ENCODE measurements around the gene CTSA. TPM values are rescaled to one million over a fixed set of nuclear protein-coding genes. Genes with fewer than 3 reads are reported as not detected.
A peak's percentile ranks its signal among the peaks of the same experiment; 100 is the strongest.

CTSA gene
- total RNA-seq, 1 donor from 2014 or later: 87.4 TPM

- intact Hi-C loops (cut with DNase I): no loop called here
- DNase-seq (ENCODE audit: low spot score) (no peak), ATAC-seq (peak; percentile 4)
Measured at GRCh38 chr20:45947110-45947866, 56.2 kb downstream of the CTSA start.

GRCh38 chr20:45948261-45948733, 57.2 kb downstream of the CTSA start:
- ATAC-seq (no peak), DNase-seq (ENCODE audit: low spot score) (no peak)
- intact Hi-C loops (cut with DNase I): no loop called here

Other genes starting within 250 kb of the CTSA start
- gene WFDC11, start 221.1 kb upstream of the CTSA start, total RNA-seq: not detected
- not detected for gene WFDC13, start 189.3 kb upstream of the CTSA start, total RNA-seq
- gene WFDC10B, start 186.3 kb upstream of the CTSA start, total RNA-seq: not detected
- not detected for gene SPINT4, start 169.0 kb upstream of the CTSA start, total RNA-seq
- gene WFDC3, start 99.5 kb upstream of the CTSA start, total RNA-seq: 1.5 TPM
- 20.5 TPM for gene DNTTIP1, start 99.4 kb upstream of the CTSA start, total RNA-seq
- gene UBE2C, start 78.7 kb upstream of the CTSA start, total RNA-seq: 0.80 TPM
- 0.89 TPM for gene TNNC2, start 64.0 kb upstream of the CTSA start, total RNA-seq
- gene SNX21, start 57.5 kb upstream of the CTSA start, total RNA-seq: 52.6 TPM
- 19.7 TPM for gene ACOT8, start 33.9 kb upstream of the CTSA start, total RNA-seq
- gene ZSWIM3, start 33.7 kb upstream of the CTSA start, total RNA-seq: 3.8 TPM
- 8.1 TPM for gene ZSWIM1, start 10.1 kb upstream of the CTSA start, total RNA-seq
- 2.8 TPM for gene SPATA25, start 3.7 kb upstream of the CTSA start, total RNA-seq
- gene NEURL2, start 127 bp upstream of the CTSA start, total RNA-seq: 8.9 TPM
- gene PLTP, start 20.8 kb downstream of the CTSA start, total RNA-seq: 95.4 TPM
- gene PCIF1, start 43.3 kb downstream of the CTSA start, total RNA-seq: 38.2 TPM
- gene ZNF335, start 80.9 kb downstream of the CTSA start, total RNA-seq: 22.3 TPM
- gene MMP9, start 117.6 kb downstream of the CTSA start, total RNA-seq: 5.0 TPM
- 3.9 TPM for gene SLC12A5, start 137.9 kb downstream of the CTSA start, total RNA-seq
- gene NCOA5, start 198.6 kb downstream of the CTSA start, total RNA-seq: 27.4 TPM
- 25.1 TPM for gene CD40, start 227.0 kb downstream of the CTSA start, total RNA-seq